NCI-H774 (cell line): ENCODE data around the gene RAD9B.
"Not testable (repeated sequence)": the region's sequence is repeated elsewhere in the genome, so short reads cannot be mapped to it uniquely, and the experiment has no call there.

Source experiments
- DNase-seq: peaks from one replicate; lab custom pipeline; 2025; lab: John Stamatoyannopoulos, UW

RAD9B gene

GRCh38 chr12:110528277-110528839, 26.2 kb downstream of the RAD9B start:
- DNase-seq, result no peak

DNA sequence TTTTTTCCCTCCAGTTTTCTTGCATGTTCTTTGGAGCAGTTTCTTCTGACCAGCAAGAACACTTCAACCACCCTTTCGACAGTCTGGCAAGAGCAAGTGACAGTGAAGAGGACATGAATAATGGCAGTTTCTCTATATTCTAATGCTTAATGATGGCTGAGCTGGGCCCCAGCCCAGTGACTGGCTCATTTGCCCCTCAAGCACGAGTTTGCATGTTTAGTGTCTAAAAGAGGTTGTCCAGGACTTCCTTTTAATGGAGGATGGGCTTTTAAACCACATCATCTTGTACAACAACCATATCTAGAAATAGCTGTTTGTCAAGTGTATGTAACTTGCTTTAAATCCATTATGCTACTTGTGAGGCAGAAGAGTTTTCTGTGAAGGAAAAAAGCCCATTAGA, 28.4 kb downstream of the RAD9B start:
- DNase-seq, result no peak

DNA sequence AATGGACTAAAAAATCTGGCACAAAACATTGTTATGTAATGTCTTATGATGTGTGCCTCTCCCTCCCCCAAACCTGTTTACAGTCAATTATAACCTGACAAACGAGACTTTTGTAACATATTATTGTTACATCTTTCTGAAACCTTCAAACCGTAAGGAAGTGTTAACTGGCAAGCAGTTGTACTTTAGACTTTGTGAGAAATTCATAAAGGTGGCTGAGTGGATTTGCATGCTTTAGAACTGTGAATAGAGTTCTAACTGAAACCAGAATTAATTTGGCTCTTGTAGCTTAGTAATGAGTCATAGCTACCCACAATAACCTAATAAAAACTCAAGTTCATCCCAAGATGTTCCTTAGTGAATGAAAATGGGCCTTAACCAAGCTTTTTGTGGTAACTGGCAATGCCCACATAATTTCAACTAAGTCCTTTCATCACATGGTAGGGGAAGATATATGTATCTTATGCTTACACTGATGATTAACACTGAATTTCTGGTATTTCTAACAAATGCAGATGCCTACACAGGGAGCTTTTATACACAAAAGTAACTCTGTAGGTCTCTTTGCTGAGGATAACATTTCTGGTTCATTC, 29.7 kb downstream of the RAD9B start:
- no peak for DNase-seq

DNA sequence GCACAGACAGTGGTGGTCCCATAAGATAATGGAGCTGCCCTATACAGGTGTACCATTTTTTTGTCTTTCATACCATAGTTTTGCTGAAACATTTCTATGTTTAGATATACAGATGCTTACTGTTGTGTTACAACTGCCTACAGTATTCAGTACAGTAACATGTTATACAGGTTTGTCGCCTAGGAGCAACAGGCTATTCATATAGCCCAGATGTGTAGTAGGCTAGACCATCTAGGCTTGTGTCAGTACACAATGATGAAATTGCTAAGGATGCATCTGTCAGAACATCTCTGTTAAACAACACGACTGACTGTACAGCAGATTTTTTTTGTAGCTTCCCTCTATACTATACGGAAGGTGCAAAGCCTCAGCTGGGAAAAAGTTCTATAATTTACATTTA, 30.5 kb downstream of the RAD9B start:
- DNase-seq, result no peak

GRCh38 chr12:110533607-110534006, 31.5 kb downstream of the RAD9B start:
- DNase-seq, result no peak

DNA sequence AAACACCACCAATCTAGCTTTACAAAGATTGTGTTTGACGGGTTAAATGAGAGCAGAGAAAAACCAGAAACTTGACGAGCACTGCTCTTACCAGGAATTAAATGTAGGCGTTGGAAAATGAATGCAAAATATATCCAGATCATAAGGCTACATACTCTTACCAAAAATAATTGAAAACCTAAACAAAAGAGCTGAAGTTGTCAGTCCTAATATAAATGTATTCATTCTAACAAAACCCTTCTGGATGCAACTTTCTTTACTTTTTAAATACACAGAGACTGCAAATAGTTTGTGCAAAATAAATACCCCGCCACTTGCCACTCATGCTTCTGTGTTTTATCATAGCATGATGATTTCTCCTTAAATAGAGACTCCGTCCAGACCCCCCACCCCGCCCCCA, 32.7 kb downstream of the RAD9B start:
- no peak for DNase-seq

DNA sequence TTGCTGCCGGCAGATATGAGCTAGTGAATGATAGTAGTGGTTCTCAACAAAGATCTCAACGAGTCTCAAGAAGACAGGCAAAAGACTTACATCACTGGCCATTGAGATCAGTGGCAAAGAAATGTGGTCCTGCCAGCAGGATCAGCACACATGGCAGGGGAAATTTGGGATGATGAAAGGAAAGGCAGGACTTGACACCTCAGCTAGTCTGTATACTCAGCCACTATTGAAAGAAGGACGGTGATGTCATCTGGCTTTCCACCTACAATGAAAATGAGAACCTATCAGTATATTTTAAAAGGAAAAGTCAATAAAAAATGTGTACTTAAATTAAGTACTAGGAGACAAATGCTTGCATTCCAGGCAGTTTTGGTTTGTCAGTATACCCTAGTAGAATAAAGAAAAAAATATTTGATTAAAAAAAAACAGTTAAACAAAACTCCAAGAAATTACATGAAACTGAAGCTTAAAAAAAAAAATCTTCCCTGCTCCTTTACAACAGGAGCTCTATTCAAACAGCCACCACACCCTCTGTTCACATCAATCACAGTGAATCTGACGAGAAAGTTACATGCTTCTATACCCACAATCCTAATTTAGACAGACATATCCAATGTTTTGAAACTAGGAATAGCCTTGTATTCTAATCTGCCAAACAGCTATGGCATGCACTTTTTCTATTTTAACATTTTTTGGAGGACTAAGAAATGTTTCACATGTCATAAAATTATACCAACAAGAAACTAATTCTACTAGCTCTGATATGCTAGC, 34.9 kb downstream of the RAD9B start:
- peak; percentile 60 for DNase-seq

DNA sequence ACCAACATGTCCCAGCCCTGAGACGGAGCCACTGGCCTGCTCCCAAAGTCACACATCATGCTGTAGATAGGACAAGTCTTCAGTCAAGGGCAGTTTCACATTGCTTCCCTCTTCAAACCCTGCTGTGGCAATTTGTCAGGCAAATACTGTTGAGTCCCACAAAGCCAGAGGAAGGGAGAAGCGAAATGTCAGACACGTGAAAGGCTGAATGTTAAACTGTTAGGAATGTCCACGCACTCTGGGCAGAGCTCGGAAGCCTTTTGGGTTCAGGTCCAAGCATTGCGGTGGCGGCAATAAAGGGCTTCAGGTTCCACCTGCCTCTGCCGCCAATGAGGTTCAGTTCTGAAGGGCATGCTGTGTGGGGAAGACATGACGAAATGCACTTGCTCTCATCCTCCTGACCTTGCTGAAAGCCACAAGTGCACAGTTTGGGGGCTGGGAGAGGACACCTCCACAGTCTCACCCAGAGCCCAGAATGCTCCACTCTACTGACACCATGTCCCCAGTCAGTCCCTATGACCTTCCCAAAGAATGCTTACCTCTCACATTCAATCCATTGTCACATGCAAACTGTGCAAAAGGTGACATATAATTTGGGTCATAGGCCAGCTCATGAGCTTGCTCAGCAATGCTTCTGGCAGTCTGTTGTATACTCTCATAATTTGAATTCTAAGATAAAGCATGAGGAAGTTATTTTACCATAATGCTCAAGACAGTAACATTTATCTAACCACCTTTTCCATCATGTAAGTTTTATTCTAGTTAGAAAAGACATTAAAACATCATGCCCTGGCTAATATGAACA, 35.7 kb downstream of the RAD9B start:
- peak; percentile 82 for DNase-seq

GRCh38 chr12:110538869-110539622, 36.9 kb downstream of the RAD9B start:
- DNase-seq, result no peak

DNA sequence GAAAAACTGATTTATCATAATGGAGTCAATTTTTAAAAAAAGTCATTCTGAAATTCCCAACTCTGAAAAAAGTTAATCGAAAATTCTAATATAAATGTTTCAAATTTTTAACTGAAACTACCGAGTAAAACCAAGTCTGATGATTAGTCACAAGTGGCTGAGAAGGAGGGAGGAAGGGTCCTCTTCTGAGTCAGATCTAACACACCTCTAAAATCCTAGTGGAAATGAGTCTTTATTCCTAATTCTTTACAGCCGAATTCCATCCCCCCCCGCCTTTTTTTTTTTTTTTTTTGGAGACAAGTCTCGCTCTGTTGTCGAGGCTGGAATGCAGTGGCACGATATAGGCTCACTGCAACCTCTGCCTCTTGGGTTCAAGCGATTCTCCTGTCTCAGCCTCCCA, 37.9 kb downstream of the RAD9B start:
- DNase-seq, result no peak

DNA sequence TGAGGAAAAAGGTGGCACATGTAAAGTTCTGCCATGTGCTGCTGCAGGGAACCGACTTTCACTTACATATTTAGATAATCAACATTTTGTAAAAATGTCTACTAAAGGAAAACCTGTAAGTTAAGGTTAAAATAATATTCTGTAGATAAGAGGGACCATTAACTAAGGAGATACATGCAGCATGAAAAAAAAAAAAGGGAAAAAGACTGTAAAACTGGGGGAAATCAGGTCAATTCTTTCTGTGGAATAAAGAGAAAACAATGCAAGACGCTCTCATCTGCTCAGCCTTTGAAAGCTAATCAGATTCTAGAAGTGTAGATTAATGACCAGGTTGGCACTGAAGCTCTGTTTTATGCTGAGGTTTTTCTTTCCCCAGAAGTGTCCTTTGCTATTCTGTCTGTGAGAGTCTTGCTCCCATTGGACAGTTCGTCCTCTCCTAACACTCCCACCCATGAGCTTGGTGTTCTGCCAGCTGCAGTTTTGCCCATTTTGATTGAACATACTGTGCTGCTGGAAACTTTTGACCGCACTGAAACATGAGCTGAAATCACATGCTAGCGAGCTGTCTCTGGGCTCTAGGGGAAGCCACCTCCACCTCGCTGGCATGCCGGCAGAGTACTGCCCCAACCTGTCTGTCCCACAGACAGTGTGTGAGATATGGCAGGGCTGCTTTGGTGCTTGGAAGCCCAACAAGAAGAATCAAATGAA, 41.3 kb downstream of the RAD9B start:
- DNase-seq, result no peak

DNA sequence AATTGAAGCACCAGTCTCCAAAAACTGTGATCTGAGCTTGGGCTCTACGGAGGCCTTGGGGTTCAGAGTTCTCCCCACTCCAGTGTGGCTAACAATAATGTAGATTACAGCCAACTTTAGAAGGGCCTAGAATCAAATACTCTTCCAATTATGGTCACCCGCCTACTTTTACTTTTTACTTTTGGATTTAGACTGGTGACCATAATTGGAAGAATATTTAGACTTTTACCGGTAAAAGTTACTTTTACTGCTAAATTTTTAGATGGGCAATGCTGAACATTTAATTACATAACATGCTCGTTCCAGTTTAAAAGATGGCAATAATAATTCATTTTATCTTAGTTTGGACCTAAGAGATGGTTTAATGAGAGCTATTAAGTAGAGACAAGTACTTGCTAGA, 41.8 kb downstream of the RAD9B start:
- DNase-seq, result no peak

DNA sequence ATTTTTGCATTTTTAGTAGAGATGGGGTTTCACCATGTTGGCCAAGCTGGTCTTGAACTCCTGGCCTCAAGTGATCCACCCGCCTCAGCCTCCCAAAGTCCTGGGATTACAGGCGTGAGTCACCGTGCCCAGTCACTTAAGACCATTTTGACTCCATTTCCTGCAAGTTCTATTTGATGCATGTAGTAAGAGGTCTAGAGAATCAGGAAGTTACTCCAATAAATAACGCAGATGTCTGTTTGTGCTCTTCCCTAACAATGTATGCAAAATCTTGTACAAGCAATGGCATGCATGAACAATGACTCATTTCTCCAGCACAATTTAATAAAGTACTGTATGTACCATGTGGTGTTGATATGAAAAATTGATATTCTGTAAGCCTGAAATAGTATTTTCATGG, 43.1 kb downstream of the RAD9B start:
- DNase-seq, result not testable (repeated sequence)

DNA sequence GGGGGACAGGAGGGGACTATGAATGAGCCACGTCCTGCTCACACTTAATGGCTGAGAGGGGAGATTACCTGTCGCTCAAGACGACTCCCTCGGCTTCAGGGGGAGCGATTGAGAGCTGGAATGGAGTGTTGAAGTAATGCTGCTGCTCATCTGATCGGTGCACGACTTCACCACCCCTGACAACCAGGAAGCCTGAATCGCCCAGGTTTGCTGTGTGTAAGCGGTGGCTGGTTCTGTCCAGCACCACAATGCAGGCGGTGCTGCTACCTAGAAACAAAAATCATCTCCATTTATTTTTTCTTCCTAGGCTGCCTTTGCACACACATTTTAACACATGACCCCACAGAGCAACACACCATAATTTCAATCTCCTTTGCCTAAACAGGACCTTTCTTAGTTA, 43.7 kb downstream of the RAD9B start:
- DNase-seq, result no peak

DNA sequence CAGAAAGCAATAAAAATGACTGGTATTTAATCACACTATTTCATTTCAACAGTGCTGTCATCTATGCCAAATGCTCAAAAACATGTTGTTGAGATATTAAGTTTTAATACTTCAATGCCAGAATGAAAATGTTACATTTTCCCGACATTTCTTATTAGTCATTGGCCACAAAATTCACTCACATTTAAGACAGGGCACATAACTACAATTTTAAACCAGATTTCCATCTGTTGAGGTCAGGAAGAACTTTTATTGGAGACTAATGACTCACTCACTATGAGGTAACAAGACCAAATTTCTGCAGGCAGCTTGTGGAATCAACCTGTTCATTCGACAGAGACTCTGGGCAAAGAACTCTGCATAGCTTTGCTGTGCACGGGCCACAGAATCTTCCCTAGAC, 44.2 kb downstream of the RAD9B start:
- DNase-seq, result no peak

- no peak for DNase-seq
Observed at GRCh38 chr12:110547090-110547489, 45.0 kb downstream of the RAD9B start.

DNA sequence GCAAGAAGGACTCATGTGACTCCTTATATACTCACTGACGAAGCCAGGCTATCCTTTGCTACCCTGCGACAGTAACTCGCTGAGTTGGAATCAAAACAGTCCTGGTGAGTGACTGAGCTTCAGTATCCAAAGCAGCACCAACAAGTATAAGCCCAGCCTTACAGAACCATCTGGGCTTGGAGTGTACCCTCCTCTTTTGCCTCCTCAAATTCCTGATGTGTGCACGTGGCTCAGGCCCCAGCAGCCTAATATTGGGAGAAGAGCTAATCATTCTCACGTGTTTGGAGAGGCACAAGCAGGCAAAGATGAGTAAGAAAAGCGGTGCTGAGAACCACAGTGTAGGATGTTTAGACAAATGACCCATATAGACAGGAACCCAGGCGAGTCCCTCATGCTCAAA, 46.5 kb downstream of the RAD9B start:
- no peak for DNase-seq

GRCh38 chr12:110549716-110550115, 47.6 kb downstream of the RAD9B start:
- DNase-seq, result no peak

GRCh38 chr12:110550981-110551380, 48.9 kb downstream of the RAD9B start:
- DNase-seq, result no peak
